KBM-7 (cell line): ENCODE measurements around the gene GPR15.

Experiments used
- DNase-seq: peaks from one replicate; pipeline ENCODE4 v3.0.0-alpha.2; 2015
- in situ Hi-C: fragments of 300-500 bp; cut with MboI; formaldehyde crosslinking; loops from 2 replicates; pipeline ENCODE4 v1.14.3; 2020; ENCODE audit warnings: low sequenced_read_pairs, low pct_unique_long_range_greater_than_20kb, mixed read lengths

GPR15 gene

GRCh38 chr3:98528474-98529346 is 3.1 kb upstream of the GPR15 start:
- in situ Hi-C loops = no loop called here

GRCh38 chr3:98529856-98530459 is 1.8 kb upstream of the GPR15 start:
- in situ Hi-C loops = no loop called here
- DNase-seq = no peak

More at GRCh38 chr3:98528474-98529346, 3.1 kb upstream of the GPR15 start:
- DNase-seq = no peak

- in situ Hi-C loops = no loop called here
- no peak for DNase-seq
Observed at GRCh38 chr3:98530676-98531075, 1.1 kb upstream of the GPR15 start.

GRCh38 chr3:98532275-98532637 is 478 bp downstream of the GPR15 start:
- in situ Hi-C loops = no loop called here
- no peak for DNase-seq

GRCh38 chr3:98532709-98533571 is 1.2 kb downstream of the GPR15 start:
- peak; percentile 60 for DNase-seq
- in situ Hi-C loops = no loop called here

GRCh38 chr3:98534168-98534567 is 2.4 kb downstream of the GPR15 start:
- no peak for DNase-seq
- in situ Hi-C loops = no loop called here

GRCh38 chr3:98534734-98535133 is 3.0 kb downstream of the GPR15 start:
- in situ Hi-C loops = no loop called here
- no peak for DNase-seq

- DNase-seq = no peak
- in situ Hi-C loops = no loop called here
Observed at GRCh38 chr3:98536456-98537017, 4.8 kb downstream of the GPR15 start.

- in situ Hi-C loops = no loop called here
- no peak for DNase-seq
Observed at GRCh38 chr3:98540346-98540745, 8.6 kb downstream of the GPR15 start.

GRCh38 chr3:98541695-98542094 is 9.9 kb downstream of the GPR15 start:
- in situ Hi-C loops = no loop called here
- no peak for DNase-seq

- DNase-seq = no peak
- in situ Hi-C loops = no loop called here
Observed at GRCh38 chr3:98542623-98543022, 10.8 kb downstream of the GPR15 start.

- DNase-seq = no peak
- in situ Hi-C loops = no loop called here
Observed at GRCh38 chr3:98545940-98546339, 14.2 kb downstream of the GPR15 start.

GRCh38 chr3:98548544-98548943 is 16.8 kb downstream of the GPR15 start:
- in situ Hi-C loops = no loop called here
- no peak for DNase-seq

GRCh38 chr3:98550833-98551232 is 19.1 kb downstream of the GPR15 start:
- in situ Hi-C loops = no loop called here
- DNase-seq = no peak

- no peak for DNase-seq
Observed at GRCh38 chr3:98551236-98551635, 19.5 kb downstream of the GPR15 start.

GRCh38 chr3:98551754-98552153 is 20.0 kb downstream of the GPR15 start:
- peak; percentile 50 for DNase-seq
- in situ Hi-C loops = no loop called here

More at GRCh38 chr3:98551236-98551635, 19.5 kb downstream of the GPR15 start:
- in situ Hi-C loops = no loop called here

- peak; percentile 42 for DNase-seq
Observed at GRCh38 chr3:98552232-98553020, 20.6 kb downstream of the GPR15 start.

GRCh38 chr3:98553021-98553563 is 21.3 kb downstream of the GPR15 start:
- no peak for DNase-seq
- in situ Hi-C loops = no loop called here

More at GRCh38 chr3:98552232-98553020, 20.6 kb downstream of the GPR15 start:
- in situ Hi-C loops = no loop called here
